Nucleus accumbens (tissue), 56 donors: Measurements from ENCODE around the gene COG3.
A peak's percentile ranks its signal among the peaks of the same experiment; 100 is the strongest.

ENCODE experiments used
- DNase-seq, 56 donors: peaks; one replicate each; lab custom pipeline; 2025; lab: John Stamatoyannopoulos, UW

The COG3 gene

GRCh38 chr13:45441633-45442032 is 23.1 kb upstream of the COG3 start:
- DNase-seq = no peak

DNA sequence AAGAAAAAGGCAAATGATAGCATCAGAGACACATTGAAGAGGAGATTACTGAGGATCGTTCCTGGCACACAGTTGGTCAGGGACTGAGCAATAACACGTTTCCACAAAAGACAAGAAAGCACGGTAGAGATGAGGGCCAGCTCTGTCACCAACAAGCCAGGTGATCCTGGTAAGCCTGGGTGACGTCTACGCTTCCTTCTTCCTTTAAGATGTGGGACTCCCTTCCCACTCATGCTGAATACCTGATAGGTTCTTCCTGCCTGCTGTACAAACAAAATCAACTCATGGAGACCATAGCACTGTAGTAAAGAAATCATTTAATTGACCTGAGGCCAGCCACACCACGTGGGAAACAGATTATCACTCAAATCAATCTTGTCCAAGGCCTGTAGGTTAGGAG is 19.7 kb upstream of the COG3 start:
- DNase-seq = no peak

DNA sequence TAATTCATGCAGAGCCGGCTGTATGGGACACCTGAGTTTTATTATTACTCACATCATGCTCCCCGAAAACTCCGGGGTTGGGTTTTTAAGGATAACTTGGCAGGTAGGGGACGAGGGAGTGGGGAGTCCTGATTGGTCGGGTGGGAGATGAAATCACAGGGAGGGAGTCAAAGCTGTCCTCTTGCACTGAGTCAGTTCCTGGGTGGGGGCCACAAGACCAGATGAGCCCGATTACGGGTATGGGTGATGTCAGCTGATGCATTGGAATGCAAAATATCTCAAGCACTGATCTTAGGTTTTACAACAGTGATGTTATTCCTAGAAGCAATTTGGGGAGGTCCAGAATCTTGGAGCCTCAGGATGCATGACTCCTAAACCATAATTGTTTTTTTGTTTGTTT is 18.6 kb upstream of the COG3 start:
- DNase-seq = no peak

DNA sequence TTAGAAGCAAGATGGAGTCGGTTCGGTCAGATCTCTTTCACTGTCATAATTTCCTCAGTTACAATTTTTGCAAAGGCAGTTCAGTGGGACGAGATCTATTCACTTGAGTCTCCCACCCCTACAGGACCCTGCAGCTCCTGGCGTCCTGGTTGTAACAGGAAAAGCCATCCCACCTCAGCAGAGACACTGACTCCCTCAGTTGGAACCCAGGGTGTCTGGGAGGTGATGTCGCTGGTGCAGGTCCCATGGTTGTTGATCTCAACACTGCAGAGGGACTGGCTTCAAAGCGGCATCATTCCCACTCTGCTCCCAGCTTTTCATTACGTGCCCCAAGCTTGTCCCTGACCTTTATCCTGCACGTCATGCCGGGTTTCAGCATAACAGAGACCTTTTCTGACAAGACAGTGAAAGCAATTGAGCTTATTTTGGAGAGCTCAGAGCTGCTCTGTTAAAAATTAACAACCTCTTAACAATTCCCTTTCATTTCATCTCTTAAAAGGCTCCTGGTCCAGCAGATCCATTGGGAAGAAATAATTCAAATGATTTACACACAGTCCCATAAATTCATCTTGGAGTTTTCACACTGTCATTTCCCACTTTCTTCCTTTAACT is 17.6 kb upstream of the COG3 start:
- no peak for DNase-seq

DNA sequence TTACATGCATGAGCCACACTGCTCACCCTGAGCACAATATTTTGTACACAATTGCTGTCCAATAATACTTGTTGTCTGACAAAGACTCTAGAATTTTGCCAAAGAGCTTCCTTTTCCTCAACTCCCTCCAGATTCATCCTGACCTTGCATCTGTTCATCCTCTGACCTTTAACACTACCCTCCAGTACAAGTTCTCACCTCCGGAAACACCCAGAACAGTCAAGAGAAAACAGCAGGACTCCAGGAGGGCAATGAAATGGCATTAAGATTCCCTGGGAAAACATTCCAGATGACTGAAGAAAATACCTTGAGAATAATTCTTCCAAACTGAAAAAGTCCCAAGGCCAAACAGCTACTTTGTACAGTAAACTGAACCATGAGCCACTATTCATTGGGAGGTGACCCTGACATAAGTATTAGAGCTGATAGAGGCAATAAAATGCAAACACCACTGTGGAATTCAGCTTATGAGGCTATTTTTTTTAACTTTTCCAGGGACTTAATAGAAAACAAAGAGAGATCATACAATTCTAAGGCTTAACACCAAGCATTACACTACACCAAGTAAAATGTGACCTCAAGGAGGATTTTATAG is 15.7 kb upstream of the COG3 start:
- no peak for DNase-seq

DNA sequence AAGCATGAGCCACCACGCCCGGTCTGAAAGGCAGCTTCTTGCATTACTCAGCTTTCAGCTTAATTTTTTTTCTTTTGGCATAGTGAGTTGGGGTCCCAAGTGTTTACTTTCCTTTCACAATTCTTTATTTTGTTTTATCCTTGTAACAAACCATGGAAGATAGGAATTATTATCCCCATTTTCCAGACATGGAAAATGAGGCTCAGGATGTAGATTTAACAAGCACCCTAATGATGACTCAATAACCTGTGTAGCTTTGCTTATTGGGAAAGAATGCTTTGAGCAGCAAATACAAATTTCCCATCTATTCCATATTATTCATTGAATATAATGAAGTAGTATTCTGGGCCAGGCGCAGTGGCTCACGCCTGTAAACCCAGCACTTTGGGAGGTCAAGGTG is 13.5 kb upstream of the COG3 start:
- no peak for DNase-seq

GRCh38 chr13:45454204-45454603 is 10.5 kb upstream of the COG3 start:
- DNase-seq = no peak

GRCh38 chr13:45456196-45456972 is 8.4 kb upstream of the COG3 start:
- DNase-seq = no peak

GRCh38 chr13:45464141-45464686 is 525 bp upstream of the COG3 start:
- peak in 6 of 56 donors; percentile 0 to 26 (median 6) for DNase-seq

DNA sequence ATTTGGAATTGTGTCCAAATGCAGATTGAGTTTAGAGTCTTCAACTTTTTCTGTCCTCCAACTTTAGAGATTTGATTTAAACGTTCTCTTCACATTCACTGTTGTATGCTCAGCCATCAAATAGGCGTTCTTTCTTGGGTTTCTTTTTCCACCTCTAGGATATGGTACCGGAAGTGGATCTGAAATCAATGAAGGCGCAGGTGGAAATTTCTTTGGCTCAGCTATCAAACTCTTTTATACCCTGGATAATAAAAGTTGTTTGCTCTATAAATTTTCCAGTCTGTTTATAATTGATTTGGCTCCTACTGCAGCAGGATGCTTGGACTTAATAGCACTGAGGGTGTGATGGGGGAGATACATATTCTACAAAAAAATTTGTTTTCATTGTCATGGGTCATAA is 1.6 kb downstream of the COG3 start:
- DNase-seq = no peak

DNA sequence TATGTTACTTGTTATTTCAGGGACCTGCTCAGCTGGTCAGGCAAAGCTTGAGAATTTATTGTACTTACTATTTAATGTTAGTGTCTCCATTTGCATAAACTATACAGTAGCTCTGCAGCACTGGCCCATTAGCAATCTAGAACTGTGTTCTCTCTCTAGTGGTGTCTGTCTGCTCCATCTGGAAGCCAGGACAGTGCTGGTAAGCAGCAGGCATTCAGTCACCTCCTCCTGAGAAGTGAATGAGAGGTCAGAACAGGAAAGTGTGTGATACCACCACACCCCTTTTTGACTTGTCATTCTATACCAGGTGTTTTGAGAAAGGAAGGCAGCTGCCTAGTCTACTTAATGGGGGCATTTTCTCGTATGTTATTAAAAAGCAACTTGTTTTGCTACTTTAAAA is 3.9 kb downstream of the COG3 start:
- DNase-seq = no peak

GRCh38 chr13:45472171-45472705 is 7.5 kb downstream of the COG3 start:
- no peak for DNase-seq

- no peak for DNase-seq
These were observed 8.9 kb downstream of the COG3 start for GRCh38 chr13:45473627-45474026.

DNA sequence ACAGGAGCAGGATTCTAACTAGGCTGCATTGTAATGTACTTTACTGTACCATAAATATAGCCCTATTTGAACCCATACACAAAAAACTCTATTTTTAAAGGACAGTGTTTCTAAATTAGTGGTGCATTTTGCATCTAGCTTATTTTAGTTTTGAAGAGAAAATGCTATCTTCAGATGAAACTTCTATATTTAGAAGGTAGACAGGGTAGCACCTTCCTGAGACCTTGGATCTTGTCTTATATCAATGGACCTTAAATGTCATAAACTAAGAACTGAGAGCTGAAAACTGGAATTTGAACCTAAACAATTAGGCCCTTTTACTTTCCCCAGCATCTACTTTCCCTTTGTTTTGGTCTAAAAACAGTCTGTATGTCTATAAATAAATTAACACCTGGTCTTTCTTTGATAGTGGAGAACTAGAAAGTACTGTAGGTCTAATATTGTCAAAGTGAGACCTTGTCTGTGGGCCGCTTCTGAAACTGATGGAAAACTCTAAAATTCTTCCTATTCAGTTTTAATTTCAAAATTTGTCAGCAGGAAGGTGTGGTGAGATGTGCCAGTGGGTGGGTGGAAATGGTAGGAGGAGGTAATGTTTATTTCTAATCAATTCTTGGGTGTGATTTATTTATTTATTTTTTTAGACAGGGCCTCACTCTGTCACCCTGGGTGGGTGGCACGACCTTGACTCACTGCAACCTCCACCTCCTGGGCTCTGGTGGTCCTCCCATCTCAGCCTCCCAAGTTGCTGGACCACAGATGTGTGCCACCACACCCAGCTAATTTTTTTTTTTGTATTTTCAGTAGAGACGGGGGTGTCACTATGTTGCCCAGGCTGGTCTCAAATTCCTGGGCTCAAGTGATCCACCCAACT is 10.1 kb downstream of the COG3 start:
- no peak for DNase-seq

- DNase-seq = no peak
These were observed 14.9 kb downstream of the COG3 start for GRCh38 chr13:45479661-45480060.

- DNase-seq = no peak
These were observed 16.9 kb downstream of the COG3 start for GRCh38 chr13:45481688-45482087.

DNA sequence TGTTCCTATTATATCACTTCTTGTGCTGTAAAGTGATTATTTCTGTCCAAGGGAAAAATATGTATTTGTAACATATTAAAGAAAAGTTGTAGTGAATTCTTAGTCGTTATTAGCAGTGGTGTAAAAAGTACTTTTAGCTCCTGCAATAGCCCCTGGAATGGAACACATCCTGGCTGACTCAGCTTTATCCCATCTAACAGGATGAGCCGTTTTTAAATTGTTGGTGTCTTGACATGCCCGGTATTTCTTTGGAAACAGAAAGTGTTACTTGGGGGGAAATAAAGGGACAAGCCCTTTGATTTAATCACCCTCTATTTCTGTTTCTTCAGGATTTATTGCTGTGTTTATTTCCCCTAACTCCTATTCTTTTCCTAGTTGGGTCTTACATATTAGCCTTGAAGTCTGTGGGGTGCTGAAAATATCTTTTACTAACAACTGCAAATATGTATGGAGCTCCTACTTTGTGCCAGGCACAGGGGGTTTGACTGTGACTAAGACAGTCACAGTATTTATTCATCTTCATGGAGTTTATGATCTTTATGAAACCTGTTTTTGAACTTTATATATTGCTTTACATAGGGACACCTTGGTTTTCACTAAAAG is 17.9 kb downstream of the COG3 start:
- DNase-seq = no peak

- DNase-seq = no peak
These were observed 22.9 kb downstream of the COG3 start for GRCh38 chr13:45487604-45488003.

DNA sequence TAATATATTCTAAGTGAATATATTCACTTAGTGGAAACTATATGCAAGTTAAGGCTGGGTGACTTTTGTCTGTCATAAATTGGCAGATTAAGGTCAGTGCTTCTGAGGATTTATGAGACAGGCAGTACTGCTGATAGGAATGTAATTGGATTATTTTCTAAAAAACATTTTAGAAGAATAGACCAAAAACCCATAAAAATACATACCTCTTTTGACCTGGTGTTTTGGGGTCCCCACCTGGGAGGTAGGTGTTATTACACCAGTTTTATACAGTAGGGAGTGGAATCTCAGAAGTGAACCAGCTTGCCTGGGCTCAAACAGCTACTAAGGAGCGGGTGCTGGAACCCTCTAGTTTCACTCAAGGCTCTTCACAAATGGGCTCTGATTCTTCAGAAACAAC is 25.3 kb downstream of the COG3 start:
- DNase-seq = no peak

GRCh38 chr13:45492538-45492937 is 27.8 kb downstream of the COG3 start:
- DNase-seq = no peak
